K562 (cell line): Measurements from ENCODE around the gene HDHD5. TPM values are rescaled to one million over a fixed set of nuclear protein-coding genes. Genes with fewer than 3 reads are reported as not detected.

Experiments
- ATAC-seq: fragments of 200-7000 bp; cut with Tn5 transposase; 3 replicates; pipeline ENCODE4 v1.9.1; 2020; ENCODE audit warnings: moderate library complexity
- BruUV-seq: library from RNA; stranded (reverse); fragments of 400-500 nt; replicated peaks from 2 replicates; lab custom pipeline; 2021; lab: Mats Ljungman, UMichigan
- CTCF ChIA-PET: fragments of 300-600 bp; formaldehyde crosslinking; extraction: SDS; loops from one replicate; lab custom pipeline; 2021; ENCODE audit warnings: low intra/inter-chr PET ratio; lab: Yijun Ruan, JAX
- POLR2A ChIA-PET: fragments of 300-600, 350-650 bp; sonication (Branson Sonifier 250); formaldehyde crosslinking; extraction: SDS; loops from one replicate; lab custom pipeline; 2021; ENCODE audit warnings: antibody characterized with exemption, inconsistent platforms; lab: Yijun Ruan, JAX
- DNase-seq, 4 experiments: peaks; one replicate each; pipeline versions ENCODE4 v3.0.0 to v3.0.0-alpha.2; 2011 to 2018; ENCODE audit warnings: low spot score in 3 of 4, mixed read lengths in 3 of 4; ENCODE audit errors: extremely low read depth in 1 of 4
- FAIRE-seq: peaks from 2 replicates; lab custom pipeline; 2011; peaks lifted over from hg19 to GRCh38; lab: Jason Lieb, UNC
- H2AFZ ChIP-seq: 2 replicates; pipeline ENCODE4 v1.6.0; 2011; ENCODE audit warnings: low read depth, low read length, control low read depth, inconsistent platforms
- H3K27ac ChIP-seq: fragments of 200-600 bp; 3 replicates; pipeline ENCODE4 v1.8.0; 2011; ENCODE audit warnings: low read depth, mild to moderate bottlenecking, control low read depth, inconsistent platforms, low read length, moderate library complexity, mixed read lengths; ENCODE audit errors: extremely low read depth
- H3K27me3 ChIP-seq, 2 experiments: fragments of 300-600 bp in 1 of 2; 2 replicates in 1 of 2; 3 replicates in 1 of 2; pipeline versions ENCODE4 v1.6.0 to v1.8.0; 2011; ENCODE audit warnings: inconsistent platforms in 2 of 2, low read length in 2 of 2, mild to moderate bottlenecking in 1 of 2, mixed read lengths in 1 of 2, moderate library complexity in 1 of 2; ENCODE audit not compliant: control insufficient read depth in 2 of 2, insufficient read depth in 2 of 2
- H3K36me3 ChIP-seq: fragments of 300-600 bp; 3 replicates; pipeline ENCODE4 v1.8.0; 2011; ENCODE audit warnings: mild to moderate bottlenecking, low read length, inconsistent platforms; ENCODE audit not compliant: control insufficient read depth, insufficient read depth
- H3K4me1 ChIP-seq, 2 experiments: fragments of 200-600 bp in 1 of 2; replicated peaks in 1 of 2; 2 replicates in 1 of 2; 3 replicates in 1 of 2; pipeline versions ENCODE4 v1.5.1 to v1.8.0; 2011; ENCODE audit warnings: inconsistent platforms in 2 of 2, low read length in 2 of 2, mild to moderate bottlenecking in 1 of 2, mixed read lengths in 1 of 2, moderate library complexity in 1 of 2; ENCODE audit not compliant: control insufficient read depth in 2 of 2, insufficient read depth in 2 of 2
- H3K4me2 ChIP-seq: 2 replicates; pipeline ENCODE4 v1.6.1; 2011; ENCODE audit warnings: low read length, control low read depth, inconsistent platforms, mixed read lengths; ENCODE audit not compliant: insufficient read depth
- H3K4me3 ChIP-seq: fragments of 200-600 bp; sonication (generic), shearing (Covaris generic); 2 replicates; pipeline ENCODE4 v1.5.1; 2016; ENCODE audit warnings: control low read depth, inconsistent platforms
- H3K79me2 ChIP-seq: fragments of 200-600 bp; 3 replicates; pipeline ENCODE4 v1.8.0; 2011; ENCODE audit warnings: low read length, inconsistent platforms; ENCODE audit not compliant: control insufficient read depth, insufficient read depth
- H3K9ac ChIP-seq, 2 experiments: 2 replicates each; pipeline versions ENCODE4 v1.6.0 to v1.6.1; 2011; ENCODE audit warnings: low read depth in 2 of 2, low read length in 2 of 2, control low read depth in 1 of 2, inconsistent platforms in 1 of 2, mild to moderate bottlenecking in 1 of 2, mixed read lengths in 1 of 2; ENCODE audit not compliant: insufficient read depth in 1 of 2
- H3K9me1 ChIP-seq: one replicate; pipeline ENCODE4 v1.6.0; 2011; ENCODE audit warnings: inconsistent platforms, mild to moderate bottlenecking, low read length, moderate library complexity; ENCODE audit not compliant: control insufficient read depth, insufficient read depth
- H3K9me3 ChIP-seq: replicated peaks from 2 replicates; pipeline ENCODE4 v1.5.1; 2011; ENCODE audit warnings: low read depth, low read length, inconsistent platforms; ENCODE audit not compliant: control insufficient read depth, insufficient read depth
- H4K20me1 ChIP-seq: replicated peaks from 2 replicates; pipeline ENCODE4 v1.6.1; 2011; ENCODE audit warnings: low read length, inconsistent platforms, mixed read lengths; ENCODE audit not compliant: control insufficient read depth, insufficient read depth
- MEIS2 ChIP-seq: fragments of 450-650 bp; IDR thresholded peaks from 2 replicates; pipeline ENCODE4 v1.6.1; 2014; ENCODE audit warnings: mild to moderate bottlenecking; ENCODE audit not compliant: partially characterized antibody
- MYBL2 ChIP-seq, 2 experiments: fragments of 450-650 bp in 1 of 2; sonication (generic) in 1 of 2; formaldehyde crosslinking in 1 of 2; IDR thresholded peaks; 2 replicates each; pipeline versions ENCODE4 v1.6.1 to v1.8.1; 2017 to 2022; ENCODE audit warnings: borderline replicate concordance in 1 of 2, inconsistent platforms in 1 of 2, low read depth in 1 of 2, mild to moderate bottlenecking in 1 of 2, missing genetic modification reagents in 1 of 2, moderate library complexity in 1 of 2
- PTRF ChIP-seq: fragments of 450-650 bp; IDR thresholded peaks from 2 replicates; pipeline ENCODE4 v1.6.1; 2016; ENCODE audit warnings: mild to moderate bottlenecking, missing genetic modification characterization, missing compliant biosample characterization
- SLC30A9 ChIP-seq: fragments of 250-450 bp; sonication (Bioruptor Pico); IDR thresholded peaks from 2 replicates; pipeline ENCODE4 v1.8.0; 2022; ENCODE audit warnings: mild to moderate bottlenecking, moderate library complexity
- SNIP1 ChIP-seq: fragments of 450-650 bp; IDR thresholded peaks from 2 replicates; pipeline ENCODE4 v1.7.1; 2017; ENCODE audit warnings: low read depth, mild to moderate bottlenecking
- XRCC3 ChIP-seq: fragments of 450-650 bp; IDR thresholded peaks from 2 replicates; pipeline ENCODE4 v1.6.1; 2017; ENCODE audit warnings: mild to moderate bottlenecking, moderate library complexity
- ZBED1 ChIP-seq: IDR thresholded peaks from 2 replicates; pipeline ENCODE4 v1.6.1; 2014
- ZNF133 ChIP-seq: fragments of 250-450 bp; sonication (Bioruptor Pico); IDR thresholded peaks from 2 replicates; pipeline ENCODE4 v1.4.0; 2020; ENCODE audit warnings: mild to moderate bottlenecking
- WGBS: fragments of 100-300 bp; shearing (Covaris generic); methylation state at CpG from one replicate; pipeline ENCODE4 v1.1.6; 2016; ENCODE audit warnings: low coverage, mixed read lengths; ENCODE audit not compliant: insufficient coverage; ENCODE audit errors: missing lambda C conversion rate; 5-methylcytosine and 5-hydroxymethylcytosine counted together
- in situ Hi-C: fragments of 300-500 bp; cut with MboI; formaldehyde crosslinking; loops from 4 replicates; pipeline ENCODE4 v1.15.0; 2018; ENCODE audit warnings: inconsistent platforms, mixed read lengths
- intact Hi-C: fragments of 100-400 bp; cut with micrococcal nuclease; formaldehyde crosslinking; loops from 2 replicates; pipeline ENCODE4 v1.14.2; 2022
- polyA plus RNA-seq, 8 experiments: library from polyadenylated mRNA; depleted of rRNA in 4 of 8; stranded (reverse) in 5 of 8; unstranded in 3 of 8; fragments of >200 nt; fragmentation: Nextera tagmentation in 2 of 8; fragmentation: Illumina TruSeq in 1 of 8; extraction: Ambion mirVana in 2 of 8; extraction: Trizol in 1 of 8; gene quantifications; 2 replicates each; pipeline versions ENCODE4 v1.2.1 to v1.2.3, GENCODE V29; 2011 to 2014; ENCODE audit warnings: inconsistent platforms in 1 of 8, missing spikeins in 1 of 8
- total RNA-seq, 7 experiments: library from RNA; depleted of rRNA in 6 of 7; stranded (reverse); fragments of >200 nt in 6 of 7; fragmentation: Illumina TruSeq in 2 of 7; extraction: Trizol in 2 of 7; gene quantifications; 2 replicates each; pipeline versions ENCODE4 v1.2.1 to v1.2.3, GENCODE V29; 2011 to 2021; ENCODE audit warnings: low replicate concordance in 1 of 7
- TF ChIP-seq, protein P1 (sequence below): sonication (generic); formaldehyde crosslinking; IDR thresholded peaks from 2 replicates; pipeline ENCODE4 v1.8.1; 2023; ENCODE audit warnings: mild to moderate bottlenecking, missing genetic modification reagents, moderate library complexity
- TF ChIP-seq, protein P2 (sequence below), 3 experiments: IDR thresholded peaks in 2 of 3; conservative IDR thresholded peaks in 1 of 3; 2 replicates each; pipeline ENCODE4 v1.5.1; 2011 to 2012; ENCODE audit warnings: low read length in 3 of 3, mild to moderate bottlenecking in 3 of 3, control low read depth in 2 of 3, improper control_type of control experiment in 1 of 3, inconsistent platforms in 1 of 3, low read depth in 1 of 3, mixed read lengths in 1 of 3, moderate library complexity in 1 of 3; ENCODE audit not compliant: insufficient read depth in 2 of 3

The HDHD5 gene
- total and polyA plus RNA-seq, 9 of the 15 experiments (the other 6 are each of a cell fraction or from before 2014, with no cell fraction given), result 1.6 to 36.6 (median 24.2) TPM

DNA sequence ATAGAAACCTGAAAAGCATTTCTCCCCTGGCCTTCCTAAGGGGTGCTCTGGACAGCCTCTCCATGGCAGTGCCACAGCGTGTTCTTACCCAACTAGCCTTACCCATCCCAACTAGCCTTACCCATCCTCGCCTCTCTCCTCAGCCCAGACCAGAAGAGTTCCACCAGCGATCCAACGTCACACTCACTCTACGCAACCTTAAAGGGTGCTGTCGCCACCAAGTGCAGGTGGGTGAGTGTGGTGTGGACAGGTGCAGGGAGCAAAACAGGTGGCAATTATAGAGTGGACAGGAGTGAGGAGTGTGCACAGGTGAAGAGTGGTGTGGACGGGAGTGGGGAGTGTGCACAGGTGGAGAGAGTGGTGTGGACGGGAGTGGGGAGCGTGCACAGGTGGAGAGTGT is 55.7 kb downstream of the HDHD5 start:
- ATAC-seq (no peak), DNase-seq (no peak), FAIRE-seq (no peak)
- Histone ChIP-seq H3K4me1 (peaks cover 8 to 9% of the 10 kb centered on the region in 2 experiments), H2AFZ (no peak overlapping the region), H3K27ac (no peak overlapping the region), H3K36me3 (peaks cover 60% of the 10 kb centered on the region; the same call in 2 of the 3 replicates), H3K9me3 (no peaks in the 10 kb centered on the region), H3K9me1 (no peaks in the 10 kb centered on the region), H3K27me3 (no peaks in the 10 kb centered on the region), H4K20me1 (no peaks in the 10 kb centered on the region; the same call in 1 of the 2 replicates), H3K4me3 (no peak overlapping the region)
- no TSS peak for BruUV-seq
- intact Hi-C loops (no loop called here), in situ Hi-C loops (no loop called here)
- 87% methylated on average over 9 of the region's 9 CpGs for WGBS
- CTCF ChIA-PET, result no interaction called here
- TF ChIP-seq, protein P1, sequence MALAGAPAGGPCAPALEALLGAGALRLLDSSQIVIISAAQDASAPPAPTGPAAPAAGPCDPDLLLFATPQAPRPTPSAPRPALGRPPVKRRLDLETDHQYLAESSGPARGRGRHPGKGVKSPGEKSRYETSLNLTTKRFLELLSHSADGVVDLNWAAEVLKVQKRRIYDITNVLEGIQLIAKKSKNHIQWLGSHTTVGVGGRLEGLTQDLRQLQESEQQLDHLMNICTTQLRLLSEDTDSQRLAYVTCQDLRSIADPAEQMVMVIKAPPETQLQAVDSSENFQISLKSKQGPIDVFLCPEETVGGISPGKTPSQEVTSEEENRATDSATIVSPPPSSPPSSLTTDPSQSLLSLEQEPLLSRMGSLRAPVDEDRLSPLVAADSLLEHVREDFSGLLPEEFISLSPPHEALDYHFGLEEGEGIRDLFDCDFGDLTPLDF (CRISPR knock-in tag), result no peak
- TF ChIP-seq, protein P2, sequence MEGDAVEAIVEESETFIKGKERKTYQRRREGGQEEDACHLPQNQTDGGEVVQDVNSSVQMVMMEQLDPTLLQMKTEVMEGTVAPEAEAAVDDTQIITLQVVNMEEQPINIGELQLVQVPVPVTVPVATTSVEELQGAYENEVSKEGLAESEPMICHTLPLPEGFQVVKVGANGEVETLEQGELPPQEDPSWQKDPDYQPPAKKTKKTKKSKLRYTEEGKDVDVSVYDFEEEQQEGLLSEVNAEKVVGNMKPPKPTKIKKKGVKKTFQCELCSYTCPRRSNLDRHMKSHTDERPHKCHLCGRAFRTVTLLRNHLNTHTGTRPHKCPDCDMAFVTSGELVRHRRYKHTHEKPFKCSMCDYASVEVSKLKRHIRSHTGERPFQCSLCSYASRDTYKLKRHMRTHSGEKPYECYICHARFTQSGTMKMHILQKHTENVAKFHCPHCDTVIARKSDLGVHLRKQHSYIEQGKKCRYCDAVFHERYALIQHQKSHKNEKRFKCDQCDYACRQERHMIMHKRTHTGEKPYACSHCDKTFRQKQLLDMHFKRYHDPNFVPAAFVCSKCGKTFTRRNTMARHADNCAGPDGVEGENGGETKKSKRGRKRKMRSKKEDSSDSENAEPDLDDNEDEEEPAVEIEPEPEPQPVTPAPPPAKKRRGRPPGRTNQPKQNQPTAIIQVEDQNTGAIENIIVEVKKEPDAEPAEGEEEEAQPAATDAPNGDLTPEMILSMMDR (IDR thresholded peaks at IDR 0.05 in 2 of 3, conservative IDR thresholded peaks at IDR 0.05 in 1 of 3; ENCODE audit: insufficient read depth in 2 of 3, low read depth in 1 of 3, low read length in 3 of 3), result no peak
- no peak for TF ChIP-seq ZNF133
- TF ChIP-seq MYBL2 (IDR thresholded peaks at IDR 0.05; ENCODE audit: low read depth), result no peak
- TF ChIP-seq MYBL2 (CRISPR knock-in tag; IDR thresholded peaks at IDR 0.05; ENCODE audit: borderline replicate concordance), result no peak
- no peak for TF ChIP-seq ZBED1
- TF ChIP-seq MEIS2, result no peak
- TF ChIP-seq XRCC3, result no peak
- no peak for TF ChIP-seq SLC30A9
- TF ChIP-seq PTRF (tag), result no peak
- TF ChIP-seq SNIP1, result no peak
- TF ChIP-seq, all 486 proteins: peak for 0
- Histone ChIP-seq H3K9ac (no peak overlapping the region), H3K79me2 (no peaks in the 10 kb centered on the region), H3K4me2 (no peak overlapping the region)
- POLR2A ChIA-PET, result no interaction called here
